ENCODE measurements around the gene EDA. TPM values are rescaled to one million over a fixed set of nuclear protein-coding genes. Genes with fewer than 3 reads are reported as not detected.
"Not testable (repeated sequence)": the region's sequence is repeated elsewhere in the genome, so short reads cannot be mapped to it uniquely, and the experiment has no call there.

The EDA gene
- polyA plus RNA-seq, 2 donors, result 0.57 to 0.92 TPM

- no peaks in the 10 kb centered on the region for H3K4me1 ChIP-seq (ENCODE audit: control insufficient read depth in 2 of 2, insufficient read depth in 2 of 2, low read length in 1 of 2)
- no peaks in the 10 kb centered on the region for H3K36me3 ChIP-seq (ENCODE audit: control insufficient read depth in 2 of 2, insufficient read depth in 2 of 2, low read length in 1 of 2)
- 93 to 95% methylated on average over 1 of the region's 1 CpG for WGBS, 2 donors
- H3K27me3 ChIP-seq (ENCODE audit: control insufficient read depth in 1 of 2, insufficient read depth in 2 of 2, low read length in 2 of 2), result peaks cover 0 to 6% of the 10 kb centered on the region in 2 donors
- H3K27ac ChIP-seq (ENCODE audit: low read depth in 2 of 2, low read length in 1 of 2), result no peak overlapping the region
- no peaks in the 10 kb centered on the region for H3K9me3 ChIP-seq (ENCODE audit: control insufficient read depth in 2 of 2, insufficient read depth in 1 of 2, low read depth in 1 of 2, low read length in 1 of 2)
- no peak overlapping the region for H3K4me3 ChIP-seq (ENCODE audit: low read depth in 1 of 2, low read length in 2 of 2)
Observed at GRCh38 chrX:69969460-69969859, 353.5 kb downstream of the EDA start.

GRCh38 chrX:69987691-69988090 is 371.8 kb downstream of the EDA start:
- WGBS, 2 donors, result 39 to 65% methylated on average over 2 of the region's 2 CpGs
- Histone ChIP-seq H3K27ac (ENCODE audit: low read depth in 2 of 2, low read length in 1 of 2) (no peak overlapping the region), H3K36me3 (ENCODE audit: control insufficient read depth in 2 of 2, insufficient read depth in 2 of 2, low read length in 1 of 2) (no peaks in the 10 kb centered on the region), H3K4me1 (ENCODE audit: control insufficient read depth in 2 of 2, insufficient read depth in 2 of 2, low read length in 1 of 2) (no peaks in the 10 kb centered on the region), H3K9me3 (ENCODE audit: control insufficient read depth in 2 of 2, insufficient read depth in 1 of 2, low read depth in 1 of 2, low read length in 1 of 2) (no peaks in the 10 kb centered on the region), H3K4me3 (ENCODE audit: low read depth in 1 of 2, low read length in 2 of 2) (no peak overlapping the region), H3K27me3 (ENCODE audit: control insufficient read depth in 1 of 2, insufficient read depth in 2 of 2, low read length in 2 of 2) (no peaks in the 10 kb centered on the region)

DNA sequence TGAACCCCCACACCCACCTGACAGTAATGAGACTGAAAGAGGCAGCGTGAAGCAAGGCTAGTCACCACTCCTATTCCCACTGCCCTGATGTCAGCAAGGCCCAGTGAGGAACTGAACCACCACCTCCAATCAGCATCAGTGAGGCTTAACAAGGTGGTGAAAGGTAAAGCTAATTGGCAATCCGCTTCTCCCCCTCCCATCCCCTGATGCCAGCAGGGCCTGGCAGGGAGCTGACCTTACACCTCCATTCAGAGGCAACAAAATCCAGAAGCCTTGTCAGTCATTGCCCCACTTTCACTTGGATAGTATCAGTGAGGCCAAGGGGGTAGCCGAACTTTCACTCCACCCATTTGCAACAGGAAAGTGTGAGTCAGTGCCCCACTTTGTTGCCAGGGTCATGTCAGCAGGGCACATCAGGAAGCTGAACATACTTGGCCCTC is 373.1 kb downstream of the EDA start:
- Histone ChIP-seq H3K27ac (ENCODE audit: low read depth in 2 of 2, low read length in 1 of 2) (no peak overlapping the region), H3K9me3 (ENCODE audit: control insufficient read depth in 2 of 2, insufficient read depth in 1 of 2, low read depth in 1 of 2, low read length in 1 of 2) (no peaks in the 10 kb centered on the region), H3K36me3 (ENCODE audit: control insufficient read depth in 2 of 2, insufficient read depth in 2 of 2, low read length in 1 of 2) (no peaks in the 10 kb centered on the region), H3K4me3 (ENCODE audit: low read depth in 1 of 2, low read length in 2 of 2) (no peak overlapping the region), H3K4me1 (ENCODE audit: control insufficient read depth in 2 of 2, insufficient read depth in 2 of 2, low read length in 1 of 2) (no peaks in the 10 kb centered on the region), H3K27me3 (ENCODE audit: control insufficient read depth in 1 of 2, insufficient read depth in 2 of 2, low read length in 2 of 2) (no peaks in the 10 kb centered on the region)
- 65 to 75% methylated on average over 3 of the region's 3 CpGs for WGBS, 2 donors

GRCh38 chrX:69991685-69992084 is 375.8 kb downstream of the EDA start:
- no peaks in the 10 kb centered on the region for H3K4me1 ChIP-seq (ENCODE audit: control insufficient read depth in 2 of 2, insufficient read depth in 2 of 2, low read length in 1 of 2)
- 79 to 86% methylated on average over 3 of the region's 3 CpGs for WGBS, 2 donors
- no peak overlapping the region for H3K4me3 ChIP-seq (ENCODE audit: low read depth in 1 of 2, low read length in 2 of 2)
- no peaks in the 10 kb centered on the region for H3K36me3 ChIP-seq (ENCODE audit: control insufficient read depth in 2 of 2, insufficient read depth in 2 of 2, low read length in 1 of 2)
- H3K9me3 ChIP-seq (ENCODE audit: control insufficient read depth in 2 of 2, insufficient read depth in 1 of 2, low read depth in 1 of 2, low read length in 1 of 2), result no peaks in the 10 kb centered on the region
- no peaks in the 10 kb centered on the region for H3K27me3 ChIP-seq (ENCODE audit: control insufficient read depth in 1 of 2, insufficient read depth in 2 of 2, low read length in 2 of 2)
- no peak overlapping the region for H3K27ac ChIP-seq (ENCODE audit: low read depth in 2 of 2, low read length in 1 of 2)

DNA sequence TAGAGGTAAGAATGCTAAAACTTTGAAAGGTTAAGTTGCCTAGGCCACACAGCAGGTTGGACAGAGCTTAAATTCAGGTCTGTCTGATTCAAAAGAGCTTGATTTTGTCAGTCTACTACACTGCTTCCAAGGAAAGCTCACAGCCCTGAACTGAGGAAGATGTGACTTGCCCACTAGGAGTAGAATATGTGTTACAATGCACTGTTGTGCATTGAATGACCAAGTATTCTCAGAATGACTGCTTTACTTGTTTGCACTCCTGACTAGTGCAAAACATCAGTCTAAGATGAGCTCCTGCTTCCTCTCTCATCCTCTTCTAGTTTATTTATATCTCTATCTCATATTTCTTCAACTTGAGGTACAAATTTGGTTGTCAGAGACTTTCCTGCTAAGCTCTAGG is 377.6 kb downstream of the EDA start:
- H3K36me3 ChIP-seq (ENCODE audit: control insufficient read depth in 2 of 2, insufficient read depth in 2 of 2, low read length in 1 of 2), result no peaks in the 10 kb centered on the region
- H3K27me3 ChIP-seq (ENCODE audit: control insufficient read depth in 1 of 2, insufficient read depth in 2 of 2, low read length in 2 of 2), result no peaks in the 10 kb centered on the region
- no peak overlapping the region for H3K27ac ChIP-seq (ENCODE audit: low read depth in 2 of 2, low read length in 1 of 2)
- no peak overlapping the region for H3K4me3 ChIP-seq (ENCODE audit: low read depth in 1 of 2, low read length in 2 of 2)
- H3K4me1 ChIP-seq (ENCODE audit: control insufficient read depth in 2 of 2, insufficient read depth in 2 of 2, low read length in 1 of 2), result no peaks in the 10 kb centered on the region
- H3K9me3 ChIP-seq (ENCODE audit: control insufficient read depth in 2 of 2, insufficient read depth in 1 of 2, low read depth in 1 of 2, low read length in 1 of 2), result no peaks in the 10 kb centered on the region

- H3K9me3 ChIP-seq (ENCODE audit: control insufficient read depth in 2 of 2, insufficient read depth in 1 of 2, low read depth in 1 of 2, low read length in 1 of 2), result no peaks in the 10 kb centered on the region
- 74 to 84% methylated on average over 2 of the region's 2 CpGs for WGBS, 2 donors
- no peaks in the 10 kb centered on the region for H3K4me1 ChIP-seq (ENCODE audit: control insufficient read depth in 2 of 2, insufficient read depth in 2 of 2, low read length in 1 of 2)
- no peaks in the 10 kb centered on the region for H3K36me3 ChIP-seq (ENCODE audit: control insufficient read depth in 2 of 2, insufficient read depth in 2 of 2, low read length in 1 of 2)
- H3K4me3 ChIP-seq (ENCODE audit: low read depth in 1 of 2, low read length in 2 of 2), result no peak overlapping the region
- no peak overlapping the region for H3K27ac ChIP-seq (ENCODE audit: low read depth in 2 of 2, low read length in 1 of 2)
- H3K27me3 ChIP-seq (ENCODE audit: control insufficient read depth in 1 of 2, insufficient read depth in 2 of 2, low read length in 2 of 2), result no peaks in the 10 kb centered on the region
Observed at GRCh38 chrX:69995362-69996112, 379.6 kb downstream of the EDA start.

- H3K4me3 ChIP-seq (ENCODE audit: low read depth in 1 of 2, low read length in 2 of 2), result no peak overlapping the region
- H3K4me1 ChIP-seq (ENCODE audit: control insufficient read depth in 2 of 2, insufficient read depth in 2 of 2, low read length in 1 of 2), result no peaks in the 10 kb centered on the region
- no peaks in the 10 kb centered on the region for H3K9me3 ChIP-seq (ENCODE audit: control insufficient read depth in 2 of 2, insufficient read depth in 1 of 2, low read depth in 1 of 2, low read length in 1 of 2)
- H3K27me3 ChIP-seq (ENCODE audit: control insufficient read depth in 1 of 2, insufficient read depth in 2 of 2, low read length in 2 of 2), result peaks cover 0 to 3% of the 10 kb centered on the region in 2 donors
- H3K36me3 ChIP-seq (ENCODE audit: control insufficient read depth in 2 of 2, insufficient read depth in 2 of 2, low read length in 1 of 2), result peaks cover 0 to under 1% of the 10 kb centered on the region in 2 donors
- H3K27ac ChIP-seq (ENCODE audit: low read depth in 2 of 2, low read length in 1 of 2), result no peak overlapping the region
Observed at GRCh38 chrX:69996113-69996468, 380.2 kb downstream of the EDA start.

DNA sequence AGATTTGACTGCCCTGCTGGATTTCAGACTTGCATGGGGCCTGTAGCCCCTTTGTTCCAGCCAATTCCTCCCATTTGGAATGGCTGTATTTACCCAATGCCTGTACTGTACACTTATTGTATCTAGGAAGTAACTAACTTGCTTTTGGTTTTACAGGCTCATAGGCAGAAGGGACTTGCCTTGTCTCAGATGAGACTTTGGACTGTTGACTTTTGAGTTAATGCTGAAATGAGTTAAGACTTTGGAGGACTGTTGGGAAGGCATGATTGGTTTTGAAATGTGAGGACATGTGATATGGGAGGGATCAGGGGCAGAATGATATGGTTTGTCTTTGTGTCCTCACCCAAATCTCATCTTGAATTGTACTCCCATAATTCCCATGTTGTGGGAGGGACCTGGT is 382.4 kb downstream of the EDA start:
- not testable (repeated sequence) for H3K36me3 ChIP-seq (ENCODE audit: control insufficient read depth in 2 of 2, insufficient read depth in 2 of 2, low read length in 1 of 2); H3K4me1 ChIP-seq (ENCODE audit: control insufficient read depth in 2 of 2, insufficient read depth in 2 of 2, low read length in 1 of 2); H3K27me3 ChIP-seq (ENCODE audit: control insufficient read depth in 1 of 2, insufficient read depth in 2 of 2, low read length in 2 of 2); H3K4me3 ChIP-seq (ENCODE audit: low read depth in 1 of 2, low read length in 2 of 2); H3K27ac ChIP-seq (ENCODE audit: low read depth in 2 of 2, low read length in 1 of 2); H3K9me3 ChIP-seq (ENCODE audit: control insufficient read depth in 2 of 2, insufficient read depth in 1 of 2, low read depth in 1 of 2, low read length in 1 of 2)

GRCh38 chrX:70001269-70001668 is 385.4 kb downstream of the EDA start:
- Histone ChIP-seq H3K4me3 (ENCODE audit: low read depth in 1 of 2, low read length in 2 of 2) (no peak overlapping the region), H3K27ac (ENCODE audit: low read depth in 2 of 2, low read length in 1 of 2) (no peak overlapping the region), H3K27me3 (ENCODE audit: control insufficient read depth in 1 of 2, insufficient read depth in 2 of 2, low read length in 2 of 2) (peaks cover 0 to 3% of the 10 kb centered on the region in 2 donors), H3K4me1 (ENCODE audit: control insufficient read depth in 2 of 2, insufficient read depth in 2 of 2, low read length in 1 of 2) (no peaks in the 10 kb centered on the region), H3K9me3 (ENCODE audit: control insufficient read depth in 2 of 2, insufficient read depth in 1 of 2, low read depth in 1 of 2, low read length in 1 of 2) (no peaks in the 10 kb centered on the region), H3K36me3 (ENCODE audit: control insufficient read depth in 2 of 2, insufficient read depth in 2 of 2, low read length in 1 of 2) (peaks cover 0 to 2% of the 10 kb centered on the region in 2 donors)
- WGBS, 2 donors, result 51 to 69% methylated on average over 2 of the region's 2 CpGs

DNA sequence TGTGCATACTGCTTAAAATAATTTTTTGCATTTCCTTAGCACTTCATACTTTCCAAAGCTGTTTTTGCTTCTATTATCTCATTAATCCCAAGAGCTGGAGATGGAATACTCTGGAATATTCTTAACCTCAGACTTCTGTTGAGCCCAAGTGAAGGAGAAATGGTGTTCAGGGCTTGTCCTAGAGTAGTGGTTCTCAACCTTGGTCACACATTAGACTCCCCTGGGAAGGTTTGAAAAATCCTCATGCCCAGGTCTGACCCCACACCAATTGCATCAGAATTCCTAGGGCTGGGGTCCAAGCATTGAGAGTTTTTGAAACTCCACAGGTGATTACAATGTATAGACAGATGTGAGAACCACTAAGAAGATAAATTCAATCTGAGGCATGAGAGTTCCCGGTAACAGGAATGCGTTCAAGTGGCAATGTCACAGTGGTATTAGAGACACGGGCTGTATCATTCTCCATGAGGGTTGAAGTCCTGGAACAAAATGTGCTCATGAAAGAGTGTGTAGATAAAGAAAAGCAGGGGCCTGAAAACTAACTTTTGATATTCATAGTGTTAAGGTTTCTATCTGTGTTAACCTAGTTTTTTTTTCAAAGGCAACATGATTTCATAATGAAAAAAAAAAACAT is 385.9 kb downstream of the EDA start:
- Histone ChIP-seq H3K27ac (ENCODE audit: low read depth in 2 of 2, low read length in 1 of 2) (no peak overlapping the region), H3K4me1 (ENCODE audit: control insufficient read depth in 2 of 2, insufficient read depth in 2 of 2, low read length in 1 of 2) (no peaks in the 10 kb centered on the region)
- WGBS, 2 donors, result 84 to 94% methylated on average over 3 of the region's 3 CpGs

More for the DNA sequence above, 385.9 kb downstream of the EDA start:
- peaks cover 0 to 2% of the 10 kb centered on the region in 2 donors for H3K36me3 ChIP-seq (ENCODE audit: control insufficient read depth in 2 of 2, insufficient read depth in 2 of 2, low read length in 1 of 2)
- peaks cover 0 to 3% of the 10 kb centered on the region in 2 donors for H3K27me3 ChIP-seq (ENCODE audit: control insufficient read depth in 1 of 2, insufficient read depth in 2 of 2, low read length in 2 of 2)
- no peaks in the 10 kb centered on the region for H3K9me3 ChIP-seq (ENCODE audit: control insufficient read depth in 2 of 2, insufficient read depth in 1 of 2, low read depth in 1 of 2, low read length in 1 of 2)
- no peak overlapping the region for H3K4me3 ChIP-seq (ENCODE audit: low read depth in 1 of 2, low read length in 2 of 2)

All from esophagus (tissue), 2 donors.